ENCODE results near the gene CACFD1.

GRCh38 chr9:133415170-133415569, 44.6 kb upstream of the CACFD1 start:
- TF ChIP-seq SNAI2 (CRISPR knock-in tag; IDR thresholded peaks at IDR 0.05) (no peak), ZFP3 (CRISPR knock-in tag; IDR thresholded peaks at IDR 0.05) (no peak), ZNF70 (CRISPR knock-in tag; IDR thresholded peaks at IDR 0.05) (no peak), RARB (CRISPR knock-in tag; IDR thresholded peaks at IDR 0.05) (no peak), TOX (CRISPR knock-in tag; IDR thresholded peaks at IDR 0.05; ENCODE audit: borderline replicate concordance) (no peak), ISL1 (CRISPR knock-in tag; IDR thresholded peaks at IDR 0.05) (no peak), PATZ1 (CRISPR knock-in tag; IDR thresholded peaks at IDR 0.05; ENCODE audit: borderline replicate concordance) (no peak), ZFP30 (CRISPR knock-in tag; IDR thresholded peaks at IDR 0.05) (no peak)

Data from SK-N-SH treated with all-trans-retinoic acid at 6 μM for 48 hours (cell line).